Activated naive CD4-positive, alpha-beta T cell treated with anti-CD3 and anti-CD28 coated beads for 36 hours (primary cell): Measurements from ENCODE around the gene RBM26. TPM values are rescaled to one million over a fixed set of nuclear protein-coding genes. Genes with fewer than 3 reads are reported as not detected.
"Not testable (repeated sequence)": the region's sequence is repeated elsewhere in the genome, so short reads cannot be mapped to it uniquely, and the experiment has no call there.

Experiments
- CTCF ChIA-PET: fragments of 350-600 bp; sonication (Branson Sonifier 250); formaldehyde crosslinking; loops from one replicate; lab custom pipeline; 2021; ENCODE audit warnings: antibody characterized with exemption; lab: Charles Lee
- DNase-seq: peaks from one replicate; pipeline ENCODE4 v3.0.0-alpha.2; 2020
- H3K27ac Mint-ChIP-seq: one replicate; pipeline ENCODE4 v1.8.0; 2021; ENCODE audit warnings: mild to moderate bottlenecking, mixed read lengths
- H3K27me3 Mint-ChIP-seq: one replicate; pipeline ENCODE4 v1.8.0; 2021; ENCODE audit warnings: low read depth, mixed read lengths
- H3K36me3 Mint-ChIP-seq: one replicate; pipeline ENCODE4 v1.8.0; 2021; ENCODE audit warnings: low read depth, mixed read lengths
- H3K4me1 Mint-ChIP-seq: one replicate; pipeline ENCODE4 v1.8.0; 2021; ENCODE audit warnings: low read depth, mixed read lengths
- H3K4me3 Mint-ChIP-seq: one replicate; pipeline ENCODE4 v1.8.0; 2021; ENCODE audit warnings: mild to moderate bottlenecking, moderate library complexity, mixed read lengths
- H3K9me3 Mint-ChIP-seq: one replicate; pipeline ENCODE4 v1.8.0; 2021; ENCODE audit warnings: mixed read lengths
- intact Hi-C: fragments of 100-400 bp; cut with micrococcal nuclease; formaldehyde crosslinking; loops from one replicate; pipeline ENCODE4 v1.15.1; 2023
- total RNA-seq, 2 experiments: library from RNA; stranded (reverse); gene quantifications; one replicate each; pipeline ENCODE4 v1.2.3, GENCODE V29; 2021

RBM26 gene
- total RNA-seq, 2 experiments from 2014 or later, result 44.4 to 44.7 TPM

GRCh38 chr13:79287939-79288795, 117.9 kb downstream of the RBM26 start:
- intact Hi-C loops, result no loop called here
- H3K27me3 Mint-ChIP-seq, result no peaks in the 10 kb centered on the region

DNA sequence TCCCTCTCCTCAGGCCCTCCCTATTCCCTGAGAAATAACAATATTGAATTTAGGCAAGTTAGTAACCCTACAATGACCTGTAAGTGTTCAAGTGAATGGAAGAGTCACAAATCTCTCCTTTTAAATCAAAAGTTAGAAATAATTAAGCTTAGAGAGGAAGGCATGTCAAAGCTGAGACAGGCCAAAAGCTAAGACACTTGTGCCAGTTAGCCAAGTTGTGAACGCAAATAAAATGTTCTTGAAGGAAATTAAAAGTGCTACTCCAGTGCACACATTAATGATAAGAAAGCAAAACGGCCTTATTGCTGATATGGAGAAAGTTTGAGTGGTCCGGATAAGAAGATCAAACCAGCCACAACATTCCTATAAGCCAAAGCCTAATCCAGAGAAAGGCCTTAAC, 120.9 kb downstream of the RBM26 start:
- CTCF ChIA-PET, result interaction anchor here (0.8 kb wide), 1 partner anchor 46 kb away, joined by 3 read pairs; no protein-coding TSS in a partner anchor
- intact Hi-C loops, result no loop called here
- H3K4me1 Mint-ChIP-seq, result no peaks in the 10 kb centered on the region

More at GRCh38 chr13:79287939-79288795, 117.9 kb downstream of the RBM26 start:
- Mint-ChIP-seq H3K9me3 (no peaks in the 10 kb centered on the region), H3K36me3 (no peaks in the 10 kb centered on the region), H3K27ac (no peak overlapping the region), H3K4me1 (no peaks in the 10 kb centered on the region), H3K4me3 (no peak overlapping the region)
- DNase-seq, result no peak
- CTCF ChIA-PET, result no interaction called here

GRCh38 chr13:79283742-79284141, 122.3 kb downstream of the RBM26 start:
- intact Hi-C loops, result no loop called here
- Mint-ChIP-seq H3K4me3 (no peak overlapping the region), H3K27ac (no peak overlapping the region), H3K9me3 (no peaks in the 10 kb centered on the region), H3K36me3 (no peaks in the 10 kb centered on the region), H3K4me1 (no peaks in the 10 kb centered on the region), H3K27me3 (no peaks in the 10 kb centered on the region)
- DNase-seq, result no peak
- CTCF ChIA-PET, result interaction anchor here (0.7 kb wide), 1 partner anchor 1144 kb away, joined by 3 read pairs; no protein-coding TSS in a partner anchor

More for the DNA sequence above, 120.9 kb downstream of the RBM26 start:
- no peaks in the 10 kb centered on the region for H3K27me3 Mint-ChIP-seq
- H3K9me3 Mint-ChIP-seq, result no peaks in the 10 kb centered on the region
- H3K4me3 Mint-ChIP-seq, result no peak overlapping the region
- no peak overlapping the region for H3K27ac Mint-ChIP-seq
- no peaks in the 10 kb centered on the region for H3K36me3 Mint-ChIP-seq
- no peak for DNase-seq

DNA sequence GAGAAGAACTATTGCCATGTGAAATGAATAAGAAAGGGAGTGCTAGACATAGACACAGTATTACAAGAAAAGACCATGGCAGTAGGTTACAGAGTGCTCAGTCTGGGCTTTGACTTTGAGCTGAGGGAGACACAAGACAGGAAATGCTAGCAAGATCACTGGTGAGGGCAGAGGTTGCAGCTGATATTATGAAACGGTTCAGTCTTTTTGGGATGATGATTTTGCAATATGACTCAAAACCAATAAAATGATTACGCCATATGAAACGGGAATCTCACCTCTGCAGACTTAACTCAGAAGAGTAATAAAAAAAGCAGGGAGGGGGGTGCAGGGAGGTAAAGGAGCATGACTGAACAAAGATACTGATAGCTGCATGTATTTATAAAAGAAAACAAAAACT, 123.1 kb downstream of the RBM26 start:
- Mint-ChIP-seq H3K27ac (no peak overlapping the region), H3K4me3 (no peak overlapping the region), H3K36me3 (no peaks in the 10 kb centered on the region), H3K27me3 (no peaks in the 10 kb centered on the region), H3K4me1 (no peaks in the 10 kb centered on the region), H3K9me3 (no peaks in the 10 kb centered on the region)
- DNase-seq, result no peak
- intact Hi-C loops, result no loop called here
- CTCF ChIA-PET, result interaction anchor here (0.6 to 0.7 kb wide), 3 partner anchors 10 to 1144 kb away, joined by 3 read pairs; no protein-coding TSS in a partner anchor

DNA sequence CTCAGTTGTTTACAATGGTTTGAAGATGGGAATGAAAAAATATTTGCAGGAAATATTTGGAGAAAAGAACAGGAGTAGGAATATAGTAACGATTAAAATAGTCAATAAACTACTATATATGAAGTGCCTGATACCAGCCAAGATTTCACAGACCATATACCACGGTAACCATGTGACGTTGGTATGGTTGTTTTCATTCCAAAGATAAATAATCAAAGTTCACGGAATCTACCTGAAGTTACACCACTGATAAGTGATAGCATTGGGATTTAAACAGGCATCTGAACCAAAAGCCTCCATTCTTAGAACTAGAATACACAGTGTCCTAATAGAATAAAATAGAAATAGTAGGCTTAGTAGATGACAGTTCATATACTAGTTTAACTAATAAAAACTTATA, 123.5 kb downstream of the RBM26 start:
- Mint-ChIP-seq H3K27ac (no peak overlapping the region), H3K9me3 (no peaks in the 10 kb centered on the region), H3K36me3 (no peaks in the 10 kb centered on the region), H3K4me3 (no peak overlapping the region), H3K27me3 (no peaks in the 10 kb centered on the region), H3K4me1 (no peaks in the 10 kb centered on the region)
- DNase-seq, result no peak
- CTCF ChIA-PET, result no interaction called here
- intact Hi-C loops, result no loop called here

- Mint-ChIP-seq H3K36me3 (no peaks in the 10 kb centered on the region), H3K27me3 (no peaks in the 10 kb centered on the region), H3K4me1 (no peaks in the 10 kb centered on the region), H3K9me3 (no peaks in the 10 kb centered on the region), H3K4me3 (no peak overlapping the region), H3K27ac (no peak overlapping the region)
- DNase-seq, result no peak
- intact Hi-C loops, result no loop called here
- CTCF ChIA-PET, result no interaction called here
Measured at GRCh38 chr13:79281339-79281747, 124.7 kb downstream of the RBM26 start.

- CTCF ChIA-PET, intact Hi-C loops, H3K27me3 Mint-ChIP-seq, DNase-seq, H3K9me3 Mint-ChIP-seq, H3K4me3 Mint-ChIP-seq, H3K4me1 Mint-ChIP-seq, H3K36me3 Mint-ChIP-seq, H3K27ac Mint-ChIP-seq: not testable (repeated sequence)
Measured at GRCh38 chr13:79279735-79280134, 126.3 kb downstream of the RBM26 start.

GRCh38 chr13:79273045-79273444, 133.0 kb downstream of the RBM26 start:
- H3K36me3 Mint-ChIP-seq, result no peaks in the 10 kb centered on the region
- no peak overlapping the region for H3K4me3 Mint-ChIP-seq
- no peak for DNase-seq
- H3K4me1 Mint-ChIP-seq, result no peaks in the 10 kb centered on the region
- intact Hi-C loops, result no loop called here
- H3K27ac Mint-ChIP-seq, result no peak overlapping the region
- CTCF ChIA-PET, result no interaction called here
- peaks cover 1% of the 10 kb centered on the region for H3K9me3 Mint-ChIP-seq
- peaks cover 8% of the 10 kb centered on the region for H3K27me3 Mint-ChIP-seq

DNA sequence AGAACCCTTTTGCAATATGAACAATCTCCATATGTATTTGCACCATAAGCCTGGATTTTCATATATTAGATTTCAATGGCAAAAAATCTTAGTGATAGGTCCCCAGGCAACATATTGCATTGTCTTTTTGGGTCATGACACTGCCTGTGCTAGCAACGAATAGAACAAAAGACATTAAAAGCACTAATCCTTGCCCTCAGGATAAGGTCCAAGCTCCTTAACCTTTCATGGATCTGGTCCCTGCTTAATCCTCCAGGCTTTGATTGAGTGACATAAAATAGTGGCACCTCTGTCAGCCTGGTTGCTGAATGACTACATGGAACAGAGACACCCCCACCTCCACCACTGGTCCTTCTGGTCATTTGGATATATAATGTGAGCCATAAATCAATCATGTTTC, 134.4 kb downstream of the RBM26 start:
- Mint-ChIP-seq H3K27ac (no peak overlapping the region), H3K27me3 (peaks cover 8% of the 10 kb centered on the region), H3K36me3 (no peaks in the 10 kb centered on the region), H3K9me3 (peaks cover 2% of the 10 kb centered on the region), H3K4me3 (no peak overlapping the region), H3K4me1 (no peaks in the 10 kb centered on the region)
- DNase-seq, result no peak
- CTCF ChIA-PET, result no interaction called here
- intact Hi-C loops, result no loop called here

DNA sequence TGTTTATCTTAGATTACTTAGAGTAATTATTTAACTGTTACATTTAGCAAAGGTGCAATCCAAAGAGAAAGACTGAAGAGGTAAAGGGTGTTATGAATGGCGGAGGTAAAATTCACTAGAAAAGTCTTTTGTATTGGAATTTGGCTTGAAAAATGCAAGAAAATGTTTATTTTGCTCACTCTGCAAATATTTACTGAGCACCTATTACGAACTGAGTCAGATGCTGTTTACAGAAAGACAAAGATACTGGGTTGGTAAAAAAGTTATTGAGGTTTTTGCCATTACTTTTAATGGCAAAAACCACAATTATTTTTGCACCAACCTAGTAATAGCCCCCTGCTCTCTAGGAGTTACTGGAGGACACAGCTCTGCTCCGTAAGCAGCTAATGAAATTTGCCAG, 135.2 kb downstream of the RBM26 start:
- H3K4me3 Mint-ChIP-seq, result no peak overlapping the region
- CTCF ChIA-PET, result interaction anchor here (0.7 kb wide), 1 partner anchor 1663 kb away, joined by 3 read pairs; no protein-coding TSS in a partner anchor
- no peak for DNase-seq
- H3K4me1 Mint-ChIP-seq, result no peaks in the 10 kb centered on the region
- no peak overlapping the region for H3K27ac Mint-ChIP-seq
- H3K27me3 Mint-ChIP-seq, result peaks cover 8% of the 10 kb centered on the region
- intact Hi-C loops, result no loop called here
- H3K36me3 Mint-ChIP-seq, result no peaks in the 10 kb centered on the region
- peaks cover 2% of the 10 kb centered on the region for H3K9me3 Mint-ChIP-seq

Other genes with a start within 250 kb of the RBM26 start
- gene NDFIP2, start 74.9 kb upstream of the RBM26 start, total RNA-seq, result 10 to 100 TPM; 89.5 to 90.8 TPM